IMR-90 (cell line): ENCODE data around the gene GDNF. TPM values are rescaled to one million over a fixed set of nuclear protein-coding genes. Genes with fewer than 3 reads are reported as not detected.

Experiments used
- ATAC-seq: fragments of 200-7000 bp; cut with Tn5 transposase; 2 replicates; pipeline ENCODE4 v1.9.1; 2020; ENCODE audit warnings: low read depth, mild to moderate bottlenecking, moderate library complexity
- BruUV-seq: library from RNA; stranded (reverse); fragments of 400-500 nt; replicated peaks from 2 replicates; lab custom pipeline; 2021; lab: Mats Ljungman, UMichigan
- CTCF ChIA-PET: fragments of 300-600 bp; formaldehyde crosslinking; extraction: SDS; loops from one replicate; lab custom pipeline; 2021; ENCODE audit warnings: antibody characterized with exemption; lab: Yijun Ruan, JAX
- POLR2A ChIA-PET: fragments of 300-600 bp; sonication (Branson Sonifier 250); formaldehyde crosslinking; loops from one replicate; lab custom pipeline; 2022; ENCODE audit warnings: antibody characterized with exemption; ENCODE audit not compliant: unreplicated experiment; lab: Charles Lee
- DNase-seq: peaks from one replicate; pipeline ENCODE4 v3.0.0; 2013
- H2AFZ ChIP-seq: replicated peaks from 2 replicates; pipeline ENCODE3; 2013; ENCODE audit warnings: low read length, mild to moderate bottlenecking; ENCODE audit not compliant: poor library complexity
- H2AK5ac ChIP-seq: 2 replicates; pipeline ENCODE4 v1.6.1; 2013; ENCODE audit warnings: low read depth, low read length, inconsistent platforms
- H2AK9ac ChIP-seq: replicated peaks from 2 replicates; pipeline ENCODE3; 2013; ENCODE audit warnings: mild to moderate bottlenecking, low read depth, low read length, moderate library complexity; ENCODE audit not compliant: poor library complexity
- H2BK120ac ChIP-seq: 2 replicates; pipeline ENCODE4 v1.6.1; 2013; ENCODE audit warnings: low read depth, low read length, inconsistent platforms
- H2BK15ac ChIP-seq: 3 replicates; pipeline ENCODE4 v1.6.1; 2013; ENCODE audit warnings: low read depth, low read length, inconsistent platforms
- H2BK20ac ChIP-seq: 2 replicates; pipeline ENCODE4 v1.6.1; 2013; ENCODE audit warnings: low read depth, mild to moderate bottlenecking, inconsistent platforms, low read length, moderate library complexity
- H2BK5ac ChIP-seq: 2 replicates; pipeline ENCODE4 v1.6.1; 2013; ENCODE audit warnings: mild to moderate bottlenecking, low read depth, low read length, inconsistent platforms; ENCODE audit not compliant: poor library complexity, severe bottlenecking
- H3K14ac ChIP-seq: replicated peaks from 2 replicates; pipeline ENCODE4 v1.6.1; 2013; ENCODE audit warnings: low read depth, low read length, inconsistent platforms
- H3K18ac ChIP-seq: 2 replicates; pipeline ENCODE4 v1.6.1; 2013; ENCODE audit warnings: low read depth, low read length, control low read depth
- H3K23ac ChIP-seq: 2 replicates; pipeline ENCODE4 v1.6.1; 2013; ENCODE audit warnings: low read depth, low read length, inconsistent platforms
- H3K27ac ChIP-seq: 2 replicates; pipeline ENCODE4 v1.5.1; 2013; ENCODE audit warnings: mild to moderate bottlenecking, control low read depth, low read length; ENCODE audit not compliant: insufficient read depth
- H3K27me3 ChIP-seq: 2 replicates; pipeline ENCODE4 v1.6.1; 2013; ENCODE audit warnings: low read length; ENCODE audit not compliant: control insufficient read depth, insufficient read depth
- H3K36me3 ChIP-seq: 2 replicates; pipeline ENCODE4 v1.6.1; 2013; ENCODE audit warnings: low read length, mixed read lengths; ENCODE audit not compliant: control insufficient read depth, insufficient read depth
- H3K4ac ChIP-seq: 2 replicates; pipeline ENCODE4 v1.6.1; 2013; ENCODE audit warnings: low read depth, low read length, inconsistent platforms
- H3K4me1 ChIP-seq: 2 replicates; pipeline ENCODE4 v1.6.1; 2013; ENCODE audit warnings: low read length, mixed read lengths; ENCODE audit not compliant: control insufficient read depth, insufficient read depth
- H3K4me2 ChIP-seq: 2 replicates; pipeline ENCODE4 v1.6.1; 2013; ENCODE audit warnings: low read depth, mild to moderate bottlenecking, control low read depth, low read length, moderate library complexity
- H3K4me3 ChIP-seq: 2 replicates; pipeline ENCODE4 v1.5.1; 2013; ENCODE audit warnings: low read depth, mild to moderate bottlenecking, control low read depth, low read length, moderate library complexity; ENCODE audit not compliant: insufficient read depth
- H3K56ac ChIP-seq: 2 replicates; pipeline ENCODE4 v1.6.1; 2013; ENCODE audit warnings: low read length, inconsistent platforms; ENCODE audit not compliant: insufficient read depth; ENCODE audit errors: extremely low read depth
- H3K79me1 ChIP-seq, 2 experiments: 2 replicates each; pipeline ENCODE4 v1.6.1; 2013; ENCODE audit warnings: low read length in 2 of 2, inconsistent platforms in 1 of 2, low read depth in 1 of 2
- H3K9ac ChIP-seq: 2 replicates; pipeline ENCODE4 v1.6.1; 2013; ENCODE audit warnings: low read depth, low read length, control low read depth
- H3K9me1 ChIP-seq: 2 replicates; pipeline ENCODE4 v1.6.1; 2013; ENCODE audit warnings: low read length, inconsistent platforms; ENCODE audit not compliant: insufficient read depth
- H3K9me3 ChIP-seq: 2 replicates; pipeline ENCODE4 v1.6.1; 2013; ENCODE audit warnings: low read length; ENCODE audit not compliant: control insufficient read depth, insufficient read depth
- H4K20me1 ChIP-seq: 2 replicates; pipeline ENCODE4 v1.6.1; 2013; ENCODE audit warnings: low read length, inconsistent platforms; ENCODE audit not compliant: insufficient read depth
- H4K5ac ChIP-seq: 2 replicates; pipeline ENCODE4 v1.6.1; 2013; ENCODE audit warnings: mild to moderate bottlenecking, low read depth, low read length, control low read depth
- H4K8ac ChIP-seq, 2 experiments: 2 replicates each; pipeline ENCODE4 v1.6.1; 2013; ENCODE audit warnings: low read depth in 2 of 2, low read length in 2 of 2, control low read depth in 1 of 2, inconsistent platforms in 1 of 2
- H4K91ac ChIP-seq: 2 replicates; pipeline ENCODE4 v1.6.1; 2013; ENCODE audit warnings: low read depth, low read length, inconsistent platforms; ENCODE audit not compliant: insufficient read depth
- BHLHE40 ChIP-seq: fragments of 150-350 bp; IDR thresholded peaks from 2 replicates; pipeline ENCODE4 v1.6.1; 2016; ENCODE audit warnings: mild to moderate bottlenecking, low read depth, low read length
- CEBPB ChIP-seq: IDR thresholded peaks from 2 replicates; pipeline ENCODE4 v1.6.1; 2012; ENCODE audit warnings: low read depth, low read length, improper control_type of control experiment
- MXI1 ChIP-seq: IDR thresholded peaks from 2 replicates; pipeline ENCODE4 v1.6.1; 2012; ENCODE audit warnings: low read depth, mild to moderate bottlenecking, low read length, moderate library complexity, borderline replicate concordance
- NFE2L2 ChIP-seq: fragments of 150-350 bp; IDR thresholded peaks from 2 replicates; pipeline ENCODE4 v1.6.1; 2016; ENCODE audit warnings: low read depth, mild to moderate bottlenecking, low read length
- POLR2A ChIP-seq: IDR thresholded peaks from 2 replicates; pipeline ENCODE4 v1.6.1; 2012; ENCODE audit warnings: mild to moderate bottlenecking, low read depth, low read length
- WGBS, 2 experiments: methylation state at CpG; one replicate each; pipeline versions ENCODE4 v1.1.5 to v1.1.7; 2013; ENCODE audit warnings: missing lambda C conversion rate in 2 of 2; ENCODE audit not compliant: insufficient read length in 1 of 2; ENCODE audit errors: extremely low coverage in 2 of 2; 5-methylcytosine and 5-hydroxymethylcytosine counted together
- dilution Hi-C: fragments of 300-500 bp; cut with HindIII; formaldehyde crosslinking; loops from one replicate; pipeline ENCODE4 v1.14.3; 2018; ENCODE audit warnings: low sequenced_read_pairs; ENCODE audit not compliant: unreplicated experiment
- in situ Hi-C: fragments of 300-500 bp; cut with MboI; formaldehyde crosslinking; loops from 3 replicates; pipeline ENCODE4 v1.14.3; 2019; ENCODE audit warnings: low sequenced_read_pairs, inconsistent platforms, mixed read lengths
- intact Hi-C: fragments of 100-400 bp; cut with micrococcal nuclease; formaldehyde crosslinking; loops from 2 replicates; pipeline ENCODE4 v1.10.0; 2022
- polyA plus RNA-seq, 3 experiments: library from polyadenylated mRNA; depleted of rRNA; stranded (reverse); fragments of >200 nt; gene quantifications; 2 replicates each; pipeline ENCODE4 v1.2.3, GENCODE V29; 2012; ENCODE audit warnings: low replicate concordance in 1 of 3
- total RNA-seq: library from RNA; depleted of rRNA; stranded (reverse); fragments of >200 nt; gene quantifications from 2 replicates; pipeline ENCODE4 v1.2.3, GENCODE V29; 2012

The GDNF gene
- total and polyA plus RNA-seq, 2 of the 4 experiments (the other 2 are of a cell fraction) = 0.18 to 0.82 TPM

DNA sequence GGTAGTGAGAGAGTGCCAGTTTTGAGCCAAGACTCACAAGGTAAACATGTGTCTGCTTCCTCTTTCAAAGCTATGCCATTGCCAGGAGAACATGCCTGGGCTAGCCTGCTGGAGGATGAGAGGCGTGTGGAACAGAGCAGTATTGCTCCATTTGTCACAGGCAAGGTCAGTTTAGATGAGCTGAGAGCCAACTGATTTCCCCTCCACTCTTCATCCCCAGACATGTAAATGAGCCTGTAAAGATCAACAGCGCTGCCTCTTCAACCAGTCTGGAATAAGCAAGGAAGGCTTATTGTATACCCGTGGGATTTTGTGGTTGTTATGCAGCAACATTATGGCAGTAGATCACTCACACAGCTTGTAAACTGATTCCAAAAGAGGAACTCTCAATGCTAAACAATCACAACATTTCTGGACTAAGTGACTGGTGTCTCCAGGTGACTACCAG is 8.2 kb upstream of the GDNF start:
- DNase-seq = peak; percentile 77
- CTCF ChIA-PET = interaction anchor here (1.6 kb wide), 1 partner anchor 9 kb away, joined by 5 read pairs; no protein-coding TSS in a partner anchor
- H3K14ac ChIP-seq = peak overlapping the region; percentile 99
- no peak overlapping the region for H3K9ac ChIP-seq
- peak overlapping the region; percentile 98 for H3K23ac ChIP-seq
- peak overlapping the region; percentile 76; the same call in 1 of the 2 replicates for H2AK5ac ChIP-seq
- POLR2A ChIA-PET = interaction anchor here (0.5 kb wide), 1 partner anchor 211 kb away, joined by 3 read pairs; no protein-coding TSS in a partner anchor
- H3K27me3 ChIP-seq = no peaks in the 10 kb centered on the region
- H3K4me2 ChIP-seq = no peak overlapping the region
- no peaks in the 10 kb centered on the region for H3K79me1 ChIP-seq
- H3K4me3 ChIP-seq = no peak overlapping the region
- H2BK120ac ChIP-seq = peak overlapping the region; percentile 99
- dilution Hi-C loops (no loop called here), intact Hi-C loops (no loop called here), in situ Hi-C loops (no loop called here)
- no CpG with 5 or more reads among the region's 3 CpGs for WGBS, 2 experiments
- peak overlapping the region; percentile 99 for H2BK20ac ChIP-seq
- H2BK15ac ChIP-seq = peak overlapping the region; percentile 81; the same call in 2 of the 3 replicates
- no peak for TF ChIP-seq NFE2L2
- TF ChIP-seq MXI1 = no peak
- no peak for TF ChIP-seq BHLHE40
- TF ChIP-seq POLR2A = no peak
- peak; percentile 63 for TF ChIP-seq CEBPB
- no peaks in the 10 kb centered on the region for H3K36me3 ChIP-seq
- H3K9me3 ChIP-seq = no peaks in the 10 kb centered on the region
- H3K18ac ChIP-seq = peak overlapping the region; percentile 90
- no peaks in the 10 kb centered on the region for H4K20me1 ChIP-seq
- peaks cover 2% of the 10 kb centered on the region; the same call in 1 of the 2 replicates for H3K4me1 ChIP-seq
- H3K4ac ChIP-seq = peak overlapping the region; percentile 98
- H4K5ac ChIP-seq = peak overlapping the region; percentile 71
- no TSS peak for BruUV-seq
- H4K91ac ChIP-seq = peak overlapping the region; percentile 95
- H2BK5ac ChIP-seq = peak overlapping the region; percentile 100
- H3K9me1 ChIP-seq = peaks cover 4% of the 10 kb centered on the region; the same call in 1 of the 2 replicates
- peak overlapping the region; percentile 90 for H2AFZ ChIP-seq
- H2AK9ac ChIP-seq = peak overlapping the region; percentile 94
- H3K27ac ChIP-seq = peak overlapping the region; percentile 85; the same call in 1 of the 2 replicates
- H3K56ac ChIP-seq = peak overlapping the region; percentile 84
- ATAC-seq = peak; percentile 91
- H4K8ac ChIP-seq = peak overlapping the region; percentile 33 to 99; a peak in 3 of 4 replicates
